ENCODE results near the gene STARD3.

DNA sequence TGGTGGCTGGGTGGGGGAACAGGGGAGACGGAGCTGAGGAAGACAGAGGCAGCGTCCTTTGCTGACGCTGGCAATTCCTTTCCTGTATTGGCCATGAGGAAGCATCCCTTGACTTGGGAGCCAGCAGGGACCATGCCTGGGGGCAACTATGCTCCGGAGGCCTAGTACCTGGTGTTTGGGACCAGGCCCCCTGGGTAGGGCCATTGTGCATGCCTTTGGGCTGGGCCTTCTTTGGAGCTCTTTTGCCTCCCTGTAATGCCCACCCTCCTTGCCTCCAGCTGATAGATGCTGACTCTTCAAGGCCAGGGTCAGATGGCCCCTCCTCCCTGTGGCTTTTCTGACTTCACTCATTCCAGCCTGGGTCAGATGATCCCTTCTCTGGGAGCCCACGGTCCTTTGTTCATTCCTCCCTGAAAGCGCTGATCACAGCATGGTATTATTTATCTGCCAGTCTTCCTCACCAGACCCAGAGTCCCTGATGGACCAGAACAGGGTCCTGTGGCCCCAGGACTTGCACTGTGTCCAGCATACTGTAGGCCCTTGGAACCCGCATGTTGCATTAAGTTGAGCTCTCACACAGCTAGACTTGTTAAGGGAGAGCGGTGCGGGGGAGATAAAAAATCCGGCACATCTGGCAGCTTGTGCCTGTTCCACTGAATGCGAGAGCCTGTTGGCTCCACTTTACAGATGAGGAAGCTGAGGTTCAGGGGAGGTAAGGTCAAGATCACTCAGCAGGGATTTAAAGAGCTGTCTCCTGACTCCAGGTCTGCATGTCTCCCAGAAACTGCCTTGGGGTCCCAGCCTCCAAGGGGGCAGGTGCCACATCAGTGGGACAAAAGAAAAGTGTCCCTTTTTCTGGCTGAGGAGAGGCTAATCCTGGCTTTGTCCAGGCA lies 2.9 kb downstream of the STARD3 start:
- TF ChIP-seq GATA2 (IDR thresholded peaks at IDR 0.05; ENCODE audit: low read depth, low read length) (no peak), GATA3 (IDR thresholded peaks at IDR 0.05; ENCODE audit: low read depth, low read length) (no peak)

All from SH-SY5Y (cell line).